Measurements from ENCODE around the gene TOMM22. TPM values are rescaled to one million over a fixed set of nuclear protein-coding genes. Genes with fewer than 3 reads are reported as not detected.

TOMM22 gene
- total and polyA plus RNA-seq, 7 donors = 39.5 to 125 (median 69.1) TPM

GRCh38 chr22:38713921-38714320 lies 32.2 kb downstream of the TOMM22 start:
- DNase-seq (peak in 1 of 2 donors; percentile 28), ATAC-seq (no peak)
- Histone ChIP-seq H3K36me3 (ENCODE audit: insufficient read depth in 1 of 2, low read depth in 1 of 2) (peaks cover 0 to 60% of the 10 kb centered on the region in 2 donors), H3K4me1 (peaks cover 49% of the 10 kb centered on the region), H3K27me3 (ENCODE audit: insufficient read depth in 3 of 3, low read length in 2 of 3) (no peaks in the 10 kb centered on the region), H3K4me3 (no peak overlapping the region), H3K9me3 (no peaks in the 10 kb centered on the region), H3K27ac (peak overlapping the region; percentile 55)
- intact Hi-C loops (cut with DNase I) = no loop called here
- WGBS, 3 donors = 70 to 87% (median 74%) methylated on average over 8 of the region's 8 CpGs
- TF ChIP-seq CTCF (IDR thresholded peaks at IDR 0.05) = no peak

GRCh38 chr22:38715176-38715764 lies 33.5 kb downstream of the TOMM22 start:
- DNase-seq (no peak), ATAC-seq (peak in 3 of 4 donors; percentile 30 to 32 (median 31))
- Histone ChIP-seq H3K4me1 (peaks cover 41% of the 10 kb centered on the region), H3K27ac (peak overlapping the region; percentile 55), H3K9me3 (no peaks in the 10 kb centered on the region), H3K36me3 (ENCODE audit: insufficient read depth in 1 of 2, low read depth in 1 of 2) (peaks cover 0 to 59% of the 10 kb centered on the region in 2 donors), H3K27me3 (ENCODE audit: insufficient read depth in 3 of 3, low read length in 2 of 3) (no peaks in the 10 kb centered on the region), H3K4me3 (no peak overlapping the region)
- no peak for TF ChIP-seq CTCF (IDR thresholded peaks at IDR 0.05)
- 62 to 77% (median 72%) methylated on average over 9 of the region's 9 CpGs for WGBS, 3 donors
- intact Hi-C loops (cut with DNase I) = no loop called here

GRCh38 chr22:38715852-38716251 lies 34.1 kb downstream of the TOMM22 start:
- intact Hi-C loops (cut with DNase I) = no loop called here
- DNase-seq (no peak), ATAC-seq (no peak)
- WGBS, 3 donors = 92 to 96% (median 92%) methylated on average over 15 of the region's 15 CpGs
- peaks cover 41% of the 10 kb centered on the region for H3K4me1 ChIP-seq
- no peak overlapping the region for H3K4me3 ChIP-seq
- no peak overlapping the region for H3K27ac ChIP-seq
- no peaks in the 10 kb centered on the region for H3K9me3 ChIP-seq
- no peaks in the 10 kb centered on the region for H3K27me3 ChIP-seq (ENCODE audit: insufficient read depth in 3 of 3, low read length in 2 of 3)
- no peak for TF ChIP-seq CTCF (IDR thresholded peaks at IDR 0.05)
- peaks cover 0 to 59% of the 10 kb centered on the region in 2 donors for H3K36me3 ChIP-seq (ENCODE audit: insufficient read depth in 1 of 2, low read depth in 1 of 2)

DNA sequence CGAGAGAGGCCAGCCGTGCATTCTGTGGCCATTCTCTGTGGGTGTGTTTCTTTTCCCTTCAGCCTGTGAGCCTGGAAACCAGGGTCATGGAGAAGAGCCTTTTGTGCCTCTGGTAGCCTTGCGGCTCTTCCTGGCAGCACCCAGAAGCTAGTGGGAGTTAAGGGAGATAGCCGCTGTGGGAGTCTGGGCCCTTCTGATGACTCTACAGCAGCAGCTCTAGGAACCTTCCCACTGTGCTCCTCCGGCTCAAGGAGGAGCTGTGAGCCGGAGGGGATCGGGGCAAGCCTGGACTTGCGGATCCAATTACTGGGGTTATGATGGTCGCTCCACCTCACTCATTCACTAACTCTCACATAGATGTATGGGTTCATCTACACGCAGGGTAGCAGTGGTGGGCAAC lies 34.5 kb downstream of the TOMM22 start:
- H3K4me3 ChIP-seq = no peak overlapping the region
- H3K9me3 ChIP-seq = no peaks in the 10 kb centered on the region
- DNase-seq = no peak
- peaks cover 41% of the 10 kb centered on the region for H3K4me1 ChIP-seq
- H3K36me3 ChIP-seq (ENCODE audit: insufficient read depth in 1 of 2, low read depth in 1 of 2) = peaks cover 0 to 59% of the 10 kb centered on the region in 2 donors
- 91 to 96% (median 92%) methylated on average over 10 of the region's 10 CpGs for WGBS, 3 donors
- H3K27ac ChIP-seq = no peak overlapping the region
- intact Hi-C loops (cut with DNase I) = no loop called here
- no peak for ATAC-seq
- no peak for TF ChIP-seq CTCF (IDR thresholded peaks at IDR 0.05)
- H3K27me3 ChIP-seq (ENCODE audit: insufficient read depth in 3 of 3, low read length in 2 of 3) = no peaks in the 10 kb centered on the region

DNA sequence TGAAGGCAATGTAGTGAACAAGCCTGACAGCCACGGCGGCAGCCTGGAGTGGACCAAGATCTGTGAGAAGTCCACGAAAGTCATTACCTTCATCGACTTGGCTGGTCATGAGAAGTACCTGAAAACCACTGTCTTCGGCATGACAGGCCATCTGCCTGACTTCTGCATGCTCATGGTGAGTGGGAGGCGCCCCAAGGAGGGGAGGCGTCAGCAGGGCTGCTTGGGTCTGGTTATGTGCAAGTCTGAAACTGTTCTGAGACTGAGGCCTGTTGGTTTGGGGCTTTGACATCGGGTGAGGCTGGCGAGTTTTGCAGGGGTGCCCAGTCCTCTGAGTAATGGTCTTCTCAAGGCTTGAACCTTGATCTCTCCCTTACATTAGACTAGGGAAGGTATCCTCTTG lies 35.1 kb downstream of the TOMM22 start:
- WGBS, 3 donors = 89 to 98% (median 90%) methylated on average over 9 of the region's 9 CpGs

More for the DNA sequence above, 35.1 kb downstream of the TOMM22 start:
- no peaks in the 10 kb centered on the region for H3K9me3 ChIP-seq
- TF ChIP-seq CTCF (IDR thresholded peaks at IDR 0.05) = no peak
- H3K4me1 ChIP-seq = peaks cover 41% of the 10 kb centered on the region
- peaks cover 0 to 63% of the 10 kb centered on the region in 2 donors for H3K36me3 ChIP-seq (ENCODE audit: insufficient read depth in 1 of 2, low read depth in 1 of 2)
- intact Hi-C loops (cut with DNase I) = no loop called here
- no peaks in the 10 kb centered on the region for H3K27me3 ChIP-seq (ENCODE audit: insufficient read depth in 3 of 3, low read length in 2 of 3)
- H3K27ac ChIP-seq = no peak overlapping the region
- ATAC-seq = no peak
- DNase-seq = peak in 1 of 2 donors; percentile 34
- no peak overlapping the region for H3K4me3 ChIP-seq

All from psoas muscle (tissue), 8 donors.